ENCODE results near the gene ARID4A. TPM values are rescaled to one million over a fixed set of nuclear protein-coding genes. Genes with fewer than 3 reads are reported as not detected.
A peak's percentile ranks its signal among the peaks of the same experiment; 100 is the strongest.

The ARID4A gene, protein sequence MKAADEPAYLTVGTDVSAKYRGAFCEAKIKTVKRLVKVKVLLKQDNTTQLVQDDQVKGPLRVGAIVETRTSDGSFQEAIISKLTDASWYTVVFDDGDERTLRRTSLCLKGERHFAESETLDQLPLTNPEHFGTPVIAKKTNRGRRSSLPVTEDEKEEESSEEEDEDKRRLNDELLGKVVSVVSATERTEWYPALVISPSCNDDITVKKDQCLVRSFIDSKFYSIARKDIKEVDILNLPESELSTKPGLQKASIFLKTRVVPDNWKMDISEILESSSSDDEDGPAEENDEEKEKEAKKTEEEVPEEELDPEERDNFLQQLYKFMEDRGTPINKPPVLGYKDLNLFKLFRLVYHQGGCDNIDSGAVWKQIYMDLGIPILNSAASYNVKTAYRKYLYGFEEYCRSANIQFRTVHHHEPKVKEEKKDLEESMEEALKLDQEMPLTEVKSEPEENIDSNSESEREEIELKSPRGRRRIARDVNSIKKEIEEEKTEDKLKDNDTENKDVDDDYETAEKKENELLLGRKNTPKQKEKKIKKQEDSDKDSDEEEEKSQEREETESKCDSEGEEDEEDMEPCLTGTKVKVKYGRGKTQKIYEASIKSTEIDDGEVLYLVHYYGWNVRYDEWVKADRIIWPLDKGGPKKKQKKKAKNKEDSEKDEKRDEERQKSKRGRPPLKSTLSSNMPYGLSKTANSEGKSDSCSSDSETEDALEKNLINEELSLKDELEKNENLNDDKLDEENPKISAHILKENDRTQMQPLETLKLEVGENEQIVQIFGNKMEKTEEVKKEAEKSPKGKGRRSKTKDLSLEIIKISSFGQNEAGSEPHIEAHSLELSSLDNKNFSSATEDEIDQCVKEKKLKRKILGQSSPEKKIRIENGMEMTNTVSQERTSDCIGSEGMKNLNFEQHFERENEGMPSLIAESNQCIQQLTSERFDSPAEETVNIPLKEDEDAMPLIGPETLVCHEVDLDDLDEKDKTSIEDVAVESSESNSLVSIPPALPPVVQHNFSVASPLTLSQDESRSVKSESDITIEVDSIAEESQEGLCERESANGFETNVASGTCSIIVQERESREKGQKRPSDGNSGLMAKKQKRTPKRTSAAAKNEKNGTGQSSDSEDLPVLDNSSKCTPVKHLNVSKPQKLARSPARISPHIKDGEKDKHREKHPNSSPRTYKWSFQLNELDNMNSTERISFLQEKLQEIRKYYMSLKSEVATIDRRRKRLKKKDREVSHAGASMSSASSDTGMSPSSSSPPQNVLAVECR
- total RNA-seq (2022): 30.7 and 31.5 TPM in 2 replicates
- percentile 86 among the genes with signal in this experiment for Bru-seq, nascent RNA
- BruChase-seq, experiment 1, labeled RNA remaining after a 2-hour chase: percentile 81 among the genes with signal in this experiment
- BruChase-seq, experiment 2, labeled RNA remaining after a 6-hour chase: percentile 71 among the genes with signal in this experiment
- long read RNA-seq, full-length matches to known transcripts: 6 of 16 reads
- long read RNA-seq, partial matches to known transcripts: 3 of 16 reads
- long read RNA-seq, other reads (novel, unspliced or antisense): 7 of 16 reads

GRCh38 chr14:58298477-58299400 lies at the start of gene ARID4A:
Gene ARID4A (plus strand): TSS chr14:58298555. CDS start chr14:58299855, 1,300 bp downstream.
- Mint-ChIP-seq H3K27me3 (ENCODE audit: insufficient read depth, unreplicated experiment) (no peaks in the 10 kb centered on the region), H3K4me1 (ENCODE audit: low read depth, unreplicated experiment) (no peaks in the 10 kb centered on the region), H3K4me3 (ENCODE audit: unreplicated experiment) (no peak within 1 kb of the TSS), H3K27ac (ENCODE audit: unreplicated experiment) (peak within 1 kb of the TSS; percentile 74), H3K36me3 (ENCODE audit: insufficient read depth, unreplicated experiment) (peaks cover 35% of the 10 kb centered on the region), H3K9me3 (ENCODE audit: unreplicated experiment) (no peaks in the 10 kb centered on the region)
- Histone ChIP-seq H3K27me3 (replicated peaks; ENCODE audit: control insufficient read depth, insufficient read depth, low read length) (no peaks in the 10 kb centered on the region), H3K9me3 (no peaks in the 10 kb centered on the region), H3K36me3 (ENCODE audit: control insufficient read depth, insufficient read depth, low read length) (peaks cover 2% of the 10 kb centered on the region), H3K4me3 (ENCODE audit: low read depth, low read length) (peak within 1 kb of the TSS; percentile 85), H3K4me1 (peaks cover 7% of the 10 kb centered on the region; the same call in 1 of the 2 replicates)
- POLR2A ChIA-PET: interaction anchor here (0.5 to 1.9 kb wide), 16 partner anchors 9 to 1950 kb away, joined by 3 to 27 read pairs (median 4); partner anchors contain the start of genes PSMA3 and TOMM20L
- DNase-seq: peak in 1 of 2 experiments; percentile 39
- CTCF ChIA-PET: interaction anchor here (0.5 to 1.9 kb wide), 6 partner anchors 11 to 97 kb away, joined by 3 to 12 read pairs (median 6); partner anchors contain the start of genes PSMA3 and TOMM20L
- intact Hi-C loops (cut with micrococcal nuclease; ENCODE audit: unreplicated experiment): loop anchor here (1.0 to 5.0 kb wide), 4 partner anchors 41 to 98 kb away; partner anchors contain the start of genes ACTR10, PSMA3 and TOMM20L
- TF ChIP-seq CTCF (IDR thresholded peaks at IDR 0.05; ENCODE audit: insufficient read depth in 1 of 2, low read depth in 1 of 2, low read length in 1 of 2, severe bottlenecking in 1 of 2, unreplicated experiment in 1 of 2): no peak
- no TSS peak for BruUV-seq (replicated peaks)

DNA sequence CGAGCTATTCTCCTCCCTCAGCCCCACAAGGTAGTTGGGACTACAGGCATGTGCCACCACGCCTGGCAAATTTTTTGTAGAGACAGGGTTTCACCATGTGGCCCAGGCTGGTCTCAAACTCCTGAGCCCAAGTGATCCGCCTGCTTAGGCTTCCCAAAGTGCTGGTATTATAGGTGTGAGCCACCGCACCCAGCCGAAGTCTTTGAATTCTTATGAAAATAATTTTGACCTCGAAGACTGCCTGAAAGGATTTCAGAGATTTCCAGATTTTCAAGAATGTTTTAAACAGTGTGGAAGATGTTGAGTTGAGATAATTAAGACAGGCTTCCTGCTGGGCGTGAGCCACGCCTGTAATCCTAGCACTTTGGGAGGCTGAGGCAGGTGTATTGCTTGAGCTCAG lies 48.7 kb upstream of the ARID4A start:
- Mint-ChIP-seq H3K4me3 (ENCODE audit: unreplicated experiment) (no peak overlapping the region), H3K27ac (ENCODE audit: unreplicated experiment) (no peak overlapping the region), H3K36me3 (ENCODE audit: insufficient read depth, unreplicated experiment) (peaks cover 69% of the 10 kb centered on the region), H3K27me3 (ENCODE audit: insufficient read depth, unreplicated experiment) (no peaks in the 10 kb centered on the region), H3K9me3 (ENCODE audit: unreplicated experiment) (no peaks in the 10 kb centered on the region), H3K4me1 (ENCODE audit: low read depth, unreplicated experiment) (peaks cover 9% of the 10 kb centered on the region)
- ChIA-PET POLR2A (interaction anchor here (0.6 kb wide), 1 partner anchor 49 kb away, joined by 3 read pairs; the partner anchor contains the start of gene ARID4A), CTCF (no interaction called here)
- Histone ChIP-seq H3K4me1 (peaks cover 15% of the 10 kb centered on the region; the same call in 1 of the 2 replicates), H3K4me3 (ENCODE audit: low read depth, low read length) (no peak overlapping the region), H3K9me3 (no peaks in the 10 kb centered on the region), H3K36me3 (ENCODE audit: control insufficient read depth, insufficient read depth, low read length) (no peaks in the 10 kb centered on the region), H3K27me3 (replicated peaks; ENCODE audit: control insufficient read depth, insufficient read depth, low read length) (no peaks in the 10 kb centered on the region)
- TF ChIP-seq CTCF (IDR thresholded peaks at IDR 0.05; ENCODE audit: insufficient read depth in 1 of 2, low read depth in 1 of 2, low read length in 1 of 2, severe bottlenecking in 1 of 2, unreplicated experiment in 1 of 2): no peak
- intact Hi-C loops (cut with micrococcal nuclease; ENCODE audit: unreplicated experiment): loop anchor here (5.0 kb wide), 1 partner anchor 142 kb away; no protein-coding TSS in a partner anchor
- no TSS peak for BruUV-seq (replicated peaks)
- DNase-seq: no peak

Data from Caco-2 (cell line).